Measurements from ENCODE around the gene SSH3. TPM values are rescaled to one million over a fixed set of nuclear protein-coding genes. Genes with fewer than 3 reads are reported as not detected.
"Not testable (repeated sequence)": the region's sequence is repeated elsewhere in the genome, so short reads cannot be mapped to it uniquely, and the experiment has no call there.

SSH3 gene
- 20.5 TPM for polyA plus RNA-seq (ENCODE audit: insufficient read length)

GRCh38 chr11:67303132-67303834, at the start of gene SSH3:
Gene SSH3, plus strand, starts transcription at chr11:67303530. Its CDS starts 96 bp downstream, at chr11:67303626.
- DNase-seq: peak; percentile 64

GRCh38 chr11:67253872-67254624, 49.3 kb upstream of the SSH3 start:
- no peak for DNase-seq

GRCh38 chr11:67254798-67255197, 48.5 kb upstream of the SSH3 start:
- DNase-seq: no peak

- no peak for DNase-seq
Observed at GRCh38 chr11:67255353-67255752, 48.0 kb upstream of the SSH3 start.

GRCh38 chr11:67255864-67256263, 47.5 kb upstream of the SSH3 start:
- no peak for DNase-seq

- DNase-seq: no peak
Observed at GRCh38 chr11:67256477-67257135, 46.7 kb upstream of the SSH3 start.

GRCh38 chr11:67260406-67260805, 42.9 kb upstream of the SSH3 start:
- DNase-seq: no peak

GRCh38 chr11:67260885-67261639, 42.3 kb upstream of the SSH3 start:
- not testable (repeated sequence) for DNase-seq

- no peak for DNase-seq
Observed at GRCh38 chr11:67261640-67261945, 41.7 kb upstream of the SSH3 start.

- DNase-seq: no peak
Observed at GRCh38 chr11:67261946-67262681, 41.2 kb upstream of the SSH3 start.

- DNase-seq: peak; percentile 68
Observed at GRCh38 chr11:67262731-67263675, 40.3 kb upstream of the SSH3 start.

- DNase-seq: no peak
Observed at GRCh38 chr11:67264260-67264659, 39.1 kb upstream of the SSH3 start.

- DNase-seq: no peak
Observed at GRCh38 chr11:67264877-67265632, 38.3 kb upstream of the SSH3 start.

GRCh38 chr11:67265633-67266448, 37.5 kb upstream of the SSH3 start:
- DNase-seq: peak; percentile 83

- no peak for DNase-seq
Observed at GRCh38 chr11:67266449-67267187, 36.7 kb upstream of the SSH3 start, which contains the start of gene GRK2. Gene GRK2, plus strand, starts transcription at chr11:67266473. Its CDS starts 227 bp downstream, at chr11:67266700.

GRCh38 chr11:67267188-67268080, 35.9 kb upstream of the SSH3 start:
- no peak for DNase-seq

All from hindlimb muscle (tissue), 1 donor.